Measurements from ENCODE around the gene TIAM1.

TIAM1 gene

DNA sequence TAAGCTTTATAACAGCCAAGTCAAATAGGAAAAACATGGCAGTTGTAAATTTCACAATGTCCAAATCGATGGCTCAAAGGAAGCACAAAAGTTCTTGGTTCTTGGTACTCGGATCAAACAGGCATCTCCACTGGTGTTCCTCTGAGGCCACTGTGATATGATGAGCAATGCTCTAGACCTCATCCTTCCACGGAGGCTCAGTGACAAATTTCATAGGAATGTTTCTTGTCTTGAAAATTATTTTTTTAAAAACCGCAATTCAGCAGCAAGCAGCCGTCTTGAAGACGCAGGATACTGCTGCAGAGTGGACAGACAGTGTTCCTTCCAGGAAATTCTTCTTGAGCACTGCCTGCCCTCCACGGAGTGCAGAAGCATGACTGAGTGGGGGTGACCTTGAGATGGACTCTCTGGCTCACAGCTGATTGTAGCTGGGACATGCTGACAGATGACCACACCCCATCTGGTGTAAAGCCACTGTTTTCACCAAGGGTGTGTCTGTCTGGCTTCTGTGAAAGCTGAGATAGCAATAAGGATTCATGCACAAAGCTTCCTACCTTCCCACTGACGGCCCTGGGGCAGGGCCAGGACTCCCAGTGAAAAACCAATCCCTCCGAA lies 61.9 kb downstream of the TIAM1 start:
- DNase-seq (ENCODE audit: low spot score): peak; percentile 42

GRCh38 chr21:31281561-31281960 lies 62.5 kb downstream of the TIAM1 start:
- no peak for DNase-seq (ENCODE audit: low spot score)

DNA sequence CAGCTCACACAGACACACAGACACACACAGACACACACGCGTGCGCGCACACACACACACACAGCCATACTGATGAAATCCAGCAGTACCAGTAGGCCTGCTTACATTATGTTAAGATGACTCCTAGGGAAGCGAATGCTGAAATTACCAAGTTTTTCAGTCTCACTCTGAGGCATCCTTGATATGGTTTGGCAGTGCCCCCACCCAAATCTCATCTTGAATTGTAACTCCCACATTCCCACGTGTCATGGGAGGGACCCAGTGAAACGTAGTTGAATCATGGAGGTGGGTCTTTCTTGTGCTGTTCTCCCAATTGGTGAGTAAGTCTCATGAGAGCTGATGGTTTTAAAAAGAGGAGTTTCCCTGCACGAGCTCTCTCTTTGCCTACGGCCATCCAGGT lies 64.1 kb downstream of the TIAM1 start:
- DNase-seq (ENCODE audit: low spot score): no peak

DNA sequence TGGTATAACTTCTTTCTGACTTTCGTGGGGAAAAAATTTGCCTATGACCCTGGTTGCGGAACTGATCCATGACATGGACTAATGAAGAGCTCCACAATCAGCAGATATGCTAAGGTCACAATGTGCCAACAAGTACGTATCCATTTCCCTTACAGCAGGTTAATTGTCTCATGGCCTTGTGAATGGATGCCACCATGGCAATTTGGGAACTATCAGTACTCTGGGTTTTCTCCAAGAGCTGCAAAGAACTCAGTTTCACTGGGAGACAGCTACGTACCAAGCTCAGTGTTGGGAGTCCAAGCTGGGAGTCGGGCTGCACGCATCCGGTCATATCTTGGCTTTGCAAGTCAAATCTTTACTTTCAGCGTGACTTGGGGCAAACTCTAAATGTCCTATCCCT lies 64.8 kb downstream of the TIAM1 start:
- no peak for DNase-seq (ENCODE audit: low spot score)

DNA sequence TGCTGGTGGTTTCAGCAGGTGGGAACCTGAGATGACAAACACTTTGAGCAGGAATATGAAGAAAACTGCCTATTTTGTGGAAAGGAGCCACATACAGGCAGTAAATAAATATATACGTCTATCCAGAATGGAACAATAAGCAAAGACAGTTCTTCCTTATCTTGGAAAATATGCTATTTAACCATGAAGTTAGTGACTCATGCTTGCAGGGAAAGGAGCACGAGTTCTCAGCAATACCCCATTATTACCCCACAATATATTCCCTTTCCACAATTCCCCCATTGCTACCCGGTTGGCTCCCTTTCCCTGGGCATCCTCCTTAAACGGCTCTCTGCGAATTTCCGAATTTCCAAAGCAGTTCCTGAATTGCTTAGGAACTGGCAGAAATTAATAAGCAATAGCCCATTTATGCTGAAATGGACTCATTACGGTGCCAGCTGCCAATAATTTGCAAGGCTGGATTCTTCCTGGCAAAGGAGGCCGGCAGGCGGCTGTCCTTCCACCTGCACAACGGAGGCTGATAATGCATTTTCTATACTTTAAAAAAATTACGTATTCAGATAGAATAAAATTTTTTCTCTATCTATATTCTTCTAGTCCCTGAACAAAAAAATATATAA lies 65.4 kb downstream of the TIAM1 start:
- no peak for DNase-seq (ENCODE audit: low spot score)

GRCh38 chr21:31276663-31277062 lies 67.4 kb downstream of the TIAM1 start:
- no peak for DNase-seq (ENCODE audit: low spot score)

- no peak for DNase-seq (ENCODE audit: low spot score)
Measured at GRCh38 chr21:31275901-31276300, 68.2 kb downstream of the TIAM1 start.

GRCh38 chr21:31273278-31273677 lies 70.8 kb downstream of the TIAM1 start:
- DNase-seq (ENCODE audit: low spot score): no peak

DNA sequence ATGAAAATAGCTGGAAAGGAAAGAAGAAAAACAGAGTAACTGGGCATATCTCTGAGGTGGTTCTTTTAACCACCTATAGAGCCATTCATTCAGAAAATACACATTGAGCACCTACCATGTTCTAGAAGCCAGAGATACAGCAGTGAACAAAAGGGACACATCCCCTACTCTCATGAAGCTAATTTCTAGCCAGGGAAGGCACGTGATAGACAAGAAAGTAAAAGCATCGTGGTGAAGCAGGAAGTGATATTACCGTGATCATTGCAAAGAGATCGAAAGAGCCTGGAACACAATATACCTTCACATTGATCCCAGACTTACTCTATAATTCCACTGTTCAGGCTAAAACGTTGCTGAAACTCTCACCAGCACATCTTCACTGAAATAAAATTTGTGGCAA lies 76.0 kb downstream of the TIAM1 start:
- DNase-seq (ENCODE audit: low spot score): no peak

DNA sequence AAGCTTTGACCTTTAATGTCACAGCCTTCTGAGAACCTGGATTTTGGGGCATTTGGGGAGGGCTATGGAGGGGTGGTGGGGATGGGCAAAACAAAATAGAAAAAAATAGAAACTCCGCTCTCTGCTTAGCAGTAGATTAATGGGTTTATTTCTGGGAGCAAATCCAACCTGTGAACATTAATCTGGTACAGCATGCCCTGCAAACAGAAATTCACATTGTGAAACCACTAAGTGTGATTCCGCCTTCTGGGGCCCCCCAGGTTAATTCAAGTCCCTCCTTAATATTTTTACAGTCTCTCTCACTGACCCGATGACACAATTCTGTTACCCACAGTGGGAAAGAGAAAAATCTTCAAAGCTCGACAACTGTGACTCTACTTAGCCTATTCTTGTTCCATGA lies 76.4 kb downstream of the TIAM1 start:
- no peak for DNase-seq (ENCODE audit: low spot score)

- no peak for DNase-seq (ENCODE audit: low spot score)
Measured at GRCh38 chr21:31266241-31266640, 77.8 kb downstream of the TIAM1 start.

DNA sequence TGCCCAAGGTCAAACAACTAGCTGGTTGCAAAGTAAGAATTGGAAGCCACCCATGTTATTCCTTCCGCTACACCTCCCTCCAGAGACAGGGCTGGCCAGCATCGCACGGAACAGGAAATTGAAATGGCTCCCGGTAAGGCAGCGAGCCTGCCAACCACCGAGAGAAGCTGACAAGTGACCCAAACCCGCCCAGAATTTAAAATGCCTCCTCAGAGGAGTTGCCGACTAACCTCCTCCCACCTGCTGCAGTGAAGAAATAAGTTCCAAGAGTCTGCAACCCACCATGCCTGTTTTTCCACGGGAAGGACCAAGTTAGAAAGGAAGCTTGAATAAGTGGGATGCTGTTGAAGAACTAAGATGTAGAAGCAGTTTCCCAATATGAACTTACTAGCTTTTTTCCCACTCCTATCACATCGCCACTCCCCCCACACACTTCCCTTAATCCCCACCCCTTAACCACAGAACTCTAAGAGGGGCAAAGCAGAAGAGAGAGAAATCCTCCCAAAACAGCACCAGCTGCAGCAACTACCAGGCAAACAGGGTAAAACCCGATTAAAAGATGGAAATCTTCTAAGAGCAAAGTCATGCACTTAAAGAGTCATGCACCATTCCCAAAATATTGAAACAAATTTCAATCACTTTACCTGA lies 78.6 kb downstream of the TIAM1 start:
- no peak for DNase-seq (ENCODE audit: low spot score)

GRCh38 chr21:31264574-31264973 lies 79.5 kb downstream of the TIAM1 start:
- no peak for DNase-seq (ENCODE audit: low spot score)

DNA sequence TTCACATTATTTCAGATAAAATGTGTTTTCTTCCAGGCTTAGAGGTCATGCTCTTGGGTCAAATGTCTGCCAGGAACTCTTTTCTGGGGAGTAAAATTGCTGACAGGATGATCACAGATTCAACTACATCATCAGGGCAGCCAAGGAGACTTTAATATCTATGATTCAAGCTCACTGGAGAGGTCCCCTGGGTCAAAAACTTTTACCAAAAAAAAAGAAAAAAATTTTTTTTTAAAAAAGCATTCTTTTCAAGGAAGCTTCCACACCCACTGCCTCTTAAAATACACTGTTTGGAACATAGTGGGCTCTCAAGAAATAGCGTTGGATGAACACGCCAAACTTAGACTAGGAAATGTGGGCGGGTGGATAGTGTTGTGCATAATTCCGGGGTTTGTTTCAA lies 81.3 kb downstream of the TIAM1 start:
- DNase-seq (ENCODE audit: low spot score): no peak

- DNase-seq (ENCODE audit: low spot score): no peak
Measured at GRCh38 chr21:31261759-31262158, 82.3 kb downstream of the TIAM1 start.

- DNase-seq (ENCODE audit: low spot score): no peak
Measured at GRCh38 chr21:31260790-31261189, 83.3 kb downstream of the TIAM1 start.

- no peak for DNase-seq (ENCODE audit: low spot score)
Measured at GRCh38 chr21:31258073-31258472, 86.0 kb downstream of the TIAM1 start.

- DNase-seq (ENCODE audit: low spot score): no peak
Measured at GRCh38 chr21:31257265-31257664, 86.8 kb downstream of the TIAM1 start.

- DNase-seq (ENCODE audit: low spot score): no peak
Measured at GRCh38 chr21:31255896-31256295, 88.2 kb downstream of the TIAM1 start.

- DNase-seq (ENCODE audit: low spot score): no peak
Measured at GRCh38 chr21:31255036-31255435, 89.0 kb downstream of the TIAM1 start.

DNA sequence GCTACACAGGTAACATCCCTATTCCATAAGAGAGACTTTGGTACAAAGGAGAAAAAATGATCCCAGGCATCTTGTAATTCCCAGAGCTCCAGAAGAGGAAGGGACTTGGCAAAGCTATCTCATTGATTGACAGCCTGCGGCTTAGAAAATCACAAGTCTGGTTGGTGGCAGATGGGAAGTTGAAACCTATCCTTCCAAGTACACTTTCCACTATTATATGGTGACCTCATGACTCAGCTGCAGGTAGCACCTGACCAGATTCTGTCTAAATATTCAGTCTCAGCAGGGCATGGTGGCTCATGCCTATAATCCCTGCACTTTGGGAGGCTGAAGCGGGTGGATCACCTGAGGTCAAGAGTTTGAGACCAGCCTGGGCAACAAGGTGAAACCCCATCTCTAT lies 89.9 kb downstream of the TIAM1 start:
- no peak for DNase-seq (ENCODE audit: low spot score)

- DNase-seq (ENCODE audit: low spot score): no peak
Measured at GRCh38 chr21:31253684-31254083, 90.4 kb downstream of the TIAM1 start.

DNA sequence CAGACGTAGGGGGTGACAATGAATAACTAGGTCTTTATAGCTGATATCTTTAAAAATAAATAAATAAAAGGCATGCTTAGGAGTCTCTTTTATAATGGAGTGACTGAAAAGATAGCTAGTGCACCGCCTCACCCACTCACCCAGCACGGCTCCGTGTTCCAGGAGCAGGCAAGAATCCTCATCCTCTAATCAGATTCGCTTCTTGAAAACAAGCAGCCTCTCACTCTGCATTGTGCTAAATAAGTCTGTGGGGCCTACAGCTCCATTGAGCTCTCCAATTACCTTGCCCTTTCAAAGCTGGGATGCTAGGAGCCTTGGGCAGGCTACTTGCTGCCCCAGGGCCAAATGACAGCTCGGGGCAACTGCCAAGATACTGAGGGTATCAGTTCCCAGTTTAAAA lies 91.5 kb downstream of the TIAM1 start:
- no peak for DNase-seq (ENCODE audit: low spot score)

DNA sequence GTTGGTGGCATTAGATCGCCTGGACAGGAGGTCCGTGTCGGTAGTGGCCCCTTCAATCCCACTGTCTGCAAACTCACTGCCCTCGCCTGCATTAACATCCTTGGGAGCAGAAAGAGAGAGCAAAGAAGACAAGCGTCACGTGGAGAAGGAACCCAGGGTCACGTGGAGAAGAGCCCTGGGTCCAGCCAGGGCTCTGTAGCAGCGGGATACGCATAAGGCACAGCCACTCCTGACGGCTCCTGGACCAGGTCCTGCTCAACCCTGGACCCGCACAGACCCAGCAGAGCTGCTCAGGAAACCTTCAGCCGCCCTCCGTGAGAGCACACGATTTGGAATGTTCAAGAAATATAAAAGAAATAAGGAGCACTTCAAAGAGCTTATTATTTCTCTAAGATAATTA lies 92.0 kb downstream of the TIAM1 start:
- no peak for DNase-seq (ENCODE audit: low spot score)
